ENCODE results near the gene OR7D4. TPM values are rescaled to one million over a fixed set of nuclear protein-coding genes. Genes with fewer than 3 reads are reported as not detected.

The OR7D4 gene
- total RNA-seq, 1 experiment from 2014 or later, result not detected

GRCh38 chr19:9175326-9175725, 44.1 kb downstream of the OR7D4 start:
- no peak overlapping the region for H3K23ac ChIP-seq (ENCODE audit: insufficient read length, low read depth, low read length)
- no peak overlapping the region for H3K27ac ChIP-seq (ENCODE audit: insufficient read length, low read depth, low read length)
- H3K27me3 Mint-ChIP-seq (ENCODE audit: low read depth), result no peaks in the 10 kb centered on the region; the same call in 1 of the 2 replicates
- no peak overlapping the region for H4K91ac ChIP-seq (ENCODE audit: insufficient read length, low read depth, low read length)
- H2BK15ac ChIP-seq (ENCODE audit: low read depth, low read length), result no peak overlapping the region
- H3K27me3 ChIP-seq (ENCODE audit: insufficient read depth, low read length), result no peaks in the 10 kb centered on the region
- no peak overlapping the region for H3K9ac ChIP-seq (ENCODE audit: extremely low read depth, insufficient read length, low read length)
- H3K36me3 Mint-ChIP-seq (ENCODE audit: insufficient read depth in 1 of 3, low read depth in 3 of 3), result peaks cover 6 to 13% (median 10%) of the 10 kb centered on the region in 3 experiments
- H2AFZ ChIP-seq (ENCODE audit: low read length), result no peak overlapping the region
- no peaks in the 10 kb centered on the region for H3K4me1 ChIP-seq (ENCODE audit: insufficient read depth, low read length)
- H3K79me1 ChIP-seq (ENCODE audit: insufficient read depth, low read depth, low read length, poor library complexity, severe bottlenecking), result no peaks in the 10 kb centered on the region
- no peaks in the 10 kb centered on the region for H3K79me2 ChIP-seq (ENCODE audit: insufficient read depth, low read length)
- peaks cover 5% of the 10 kb centered on the region for H3K9me3 ChIP-seq (ENCODE audit: control insufficient read depth, low read depth, low read length)
- no peak overlapping the region for H2BK20ac ChIP-seq (ENCODE audit: low read depth, low read length, poor library complexity, severe bottlenecking)
- no peak for TF ChIP-seq CTCF (conservative IDR thresholded peaks at IDR 0.05)
- no peak overlapping the region for H4K5ac ChIP-seq (ENCODE audit: insufficient read length, low read depth, low read length)
- no peak overlapping the region for H3K14ac ChIP-seq (ENCODE audit: insufficient read depth, low read length)
- no peak for DNase-seq
- no peak overlapping the region for H2BK5ac ChIP-seq (ENCODE audit: insufficient read length, low read length)
- WGBS (ENCODE audit: extremely low coverage, insufficient read length, low lambda C conversion rate), result no CpG with 5 or more reads among the region's 5 CpGs
- H3K27ac Mint-ChIP-seq, result no peak overlapping the region
- no peak overlapping the region for H3K56ac ChIP-seq (ENCODE audit: insufficient read length, low read depth, low read length)
- no peaks in the 10 kb centered on the region for H4K20me1 ChIP-seq (ENCODE audit: control insufficient read depth, insufficient read depth, insufficient read length)
- no peak overlapping the region for H4K8ac ChIP-seq (replicated peaks; ENCODE audit: insufficient read length, low read depth, low read length)
- H3K4me1 Mint-ChIP-seq, result no peaks in the 10 kb centered on the region
- H3K4me3 Mint-ChIP-seq, result no peak overlapping the region
- H2BK12ac ChIP-seq (ENCODE audit: insufficient read length, low read depth, low read length), result no peak overlapping the region
- H3K9me3 Mint-ChIP-seq, result peaks cover 43 to 45% of the 10 kb centered on the region in 2 experiments
- H3K18ac ChIP-seq (ENCODE audit: insufficient read length, low read depth, low read length), result no peak overlapping the region
- H2AK5ac ChIP-seq (ENCODE audit: insufficient read length, low read length), result no peak overlapping the region
- no peak overlapping the region for H3K4ac ChIP-seq (ENCODE audit: low read depth, low read length)
- H3T11ph ChIP-seq (ENCODE audit: low read length), result no peak overlapping the region
- H3K23me2 ChIP-seq (ENCODE audit: insufficient read length, low read depth, low read length, poor library complexity, severe bottlenecking), result no peaks in the 10 kb centered on the region
- H3K4me2 ChIP-seq (ENCODE audit: insufficient read depth, insufficient read length, low read length), result no peak overlapping the region
- H2BK120ac ChIP-seq (ENCODE audit: low read depth, low read length, poor library complexity, severe bottlenecking), result no peak overlapping the region

Data from H9 (cell line).